Small intestine (tissue), 7 donors: ENCODE measurements around the gene LRP2BP. TPM values are rescaled to one million over a fixed set of nuclear protein-coding genes. Genes with fewer than 3 reads are reported as not detected.

Source experiments
- DNase-seq, 2 donors: peaks; one replicate each; pipeline versions ENCODE4 v3.0.0 to v3.0.0-alpha.2; 2013
- FAIRE-seq: peaks from 2 replicates; lab custom pipeline; 2012; peaks lifted over from hg19 to GRCh38; lab: Jason Lieb, UNC
- H3K27ac ChIP-seq, 3 donors: one replicate each; pipeline ENCODE4 v1.5.1; 2013; ENCODE audit warnings: low read length in 2 of 3, mild to moderate bottlenecking in 2 of 3, control low read depth in 1 of 3, inconsistent platforms in 1 of 3, low read depth in 1 of 3, moderate library complexity in 1 of 3
- H3K27me3 ChIP-seq, 3 donors: one replicate each; pipeline ENCODE4 v1.6.1; 2013; ENCODE audit warnings: low read length in 3 of 3, inconsistent platforms in 1 of 3; ENCODE audit not compliant: control insufficient read depth in 3 of 3, insufficient read depth in 3 of 3
- H3K36me3 ChIP-seq, 3 donors: one replicate each; pipeline ENCODE4 v1.6.1; 2013; ENCODE audit warnings: low read length in 3 of 3, inconsistent platforms in 1 of 3, low read depth in 1 of 3, mild to moderate bottlenecking in 1 of 3, moderate library complexity in 1 of 3; ENCODE audit not compliant: control insufficient read depth in 3 of 3, insufficient read depth in 2 of 3
- H3K4me1 ChIP-seq, 3 donors: one replicate each; pipeline ENCODE4 v1.6.1; 2013; ENCODE audit warnings: low read length in 2 of 3, inconsistent platforms in 1 of 3, low read depth in 1 of 3, mild to moderate bottlenecking in 1 of 3, moderate library complexity in 1 of 3; ENCODE audit not compliant: control insufficient read depth in 3 of 3, insufficient read depth in 2 of 3
- H3K4me3 ChIP-seq, 3 donors: one replicate each; pipeline ENCODE4 v1.5.1; 2013; ENCODE audit warnings: low read length in 3 of 3, control low read depth in 1 of 3, inconsistent platforms in 1 of 3, low read depth in 1 of 3, mild to moderate bottlenecking in 1 of 3, moderate library complexity in 1 of 3
- H3K9me3 ChIP-seq, 2 donors: one replicate each; pipeline ENCODE4 v1.6.1; 2013; ENCODE audit warnings: low read depth in 1 of 2, low read length in 1 of 2; ENCODE audit not compliant: control insufficient read depth in 2 of 2, insufficient read depth in 1 of 2
- WGBS, 3 donors: extraction: QIAGEN DNeasy Blood & Tissue Kit; methylation state at CpG; one replicate each; pipeline ENCODE4 v1.1.7; 2013; 5-methylcytosine and 5-hydroxymethylcytosine counted together
- polyA plus RNA-seq, 4 donors: library from polyadenylated mRNA; stranded (reverse) in 3 of 4; unstranded in 1 of 4; fragments of 200-250 nt in 3 of 4; fragments of 120-200 nt in 1 of 4; gene quantifications; one replicate each; pipeline versions ENCODE4 v1.2.1 to v1.2.3, GENCODE V29; 2013
- donor health status: healthy with polysubstance abuse.
- donor health status: control.
- donor health status: control.
- donor health status: Bipolar disorder and iron deficiency.
- donor health status: healthy.

The LRP2BP gene
- polyA plus RNA-seq, 4 donors = 0.21 to 1.6 (median 0.22) TPM; not detected in 1

GRCh38 chr4:185392156-185392555 is 3.6 kb downstream of the LRP2BP start:
- no peak overlapping the region for H3K27ac ChIP-seq
- H3K27me3 ChIP-seq = no peaks in the 10 kb centered on the region
- WGBS, 3 donors = 92 to 96% (median 96%) methylated on average over 1 of the region's 1 CpG
- no peak for DNase-seq
- no peak overlapping the region for H3K4me3 ChIP-seq
- no peaks in the 10 kb centered on the region for H3K9me3 ChIP-seq
- no peaks in the 10 kb centered on the region for H3K36me3 ChIP-seq
- FAIRE-seq = no peak
- H3K4me1 ChIP-seq = peaks cover 0 to 8% (median 0%) of the 10 kb centered on the region in 3 donors

DNA sequence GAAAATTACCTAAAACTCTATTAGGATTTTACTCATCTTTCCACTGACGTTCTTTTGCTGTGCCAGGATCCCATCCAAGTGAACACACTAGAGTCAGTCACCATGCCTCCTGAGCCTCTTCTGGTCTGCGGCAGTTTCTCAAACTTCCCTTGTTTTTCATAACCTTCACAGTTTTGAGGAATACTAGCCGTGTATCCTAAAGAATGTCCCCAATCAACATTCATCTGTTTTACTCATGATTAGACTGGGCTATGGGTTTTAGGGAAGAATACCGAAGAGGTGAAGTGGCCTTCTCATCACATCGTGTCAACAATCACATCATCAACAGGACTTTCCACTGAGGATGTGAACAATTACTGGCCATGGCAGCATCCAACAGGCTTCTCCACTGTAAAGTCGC is 4.8 kb downstream of the LRP2BP start:
- DNase-seq = no peak
- H3K27me3 ChIP-seq = no peaks in the 10 kb centered on the region
- 95 to 97% (median 95%) methylated on average over 6 of the region's 6 CpGs for WGBS, 3 donors

DNA sequence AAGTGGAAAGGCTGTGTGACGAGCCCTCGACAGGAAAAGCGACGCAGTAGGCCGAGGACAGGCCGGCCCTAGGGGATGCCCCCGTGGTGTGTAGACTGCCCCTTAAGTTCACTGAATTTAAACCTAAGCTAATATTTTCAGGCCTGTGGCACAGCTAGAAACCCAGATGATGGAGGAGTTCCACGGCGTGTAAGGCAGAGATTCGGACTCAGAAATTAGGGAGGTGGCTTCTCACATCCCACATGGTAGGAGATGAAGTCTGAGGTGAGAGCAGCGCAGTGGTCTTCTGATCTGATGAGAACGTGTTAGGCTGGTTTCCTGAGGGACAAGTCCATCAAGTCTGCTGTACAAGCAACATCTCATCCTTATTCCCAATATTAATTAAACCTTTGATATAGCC is 7.8 kb downstream of the LRP2BP start:
- Histone ChIP-seq H3K27ac (no peak overlapping the region), H3K4me3 (no peak overlapping the region), H3K4me1 (no peaks in the 10 kb centered on the region), H3K9me3 (peaks cover 0 to 5% of the 10 kb centered on the region in 2 donors), H3K27me3 (no peaks in the 10 kb centered on the region), H3K36me3 (no peaks in the 10 kb centered on the region)
- WGBS, 3 donors = 92 to 96% (median 95%) methylated on average over 12 of the region's 12 CpGs
- no peak for DNase-seq
- FAIRE-seq = no peak

More for the DNA sequence above, 4.8 kb downstream of the LRP2BP start:
- Histone ChIP-seq H3K27ac (no peak overlapping the region), H3K4me3 (no peak overlapping the region), H3K4me1 (peaks cover 0 to 5% (median 0%) of the 10 kb centered on the region in 3 donors), H3K9me3 (no peaks in the 10 kb centered on the region), H3K36me3 (no peaks in the 10 kb centered on the region)
- no peak for FAIRE-seq

DNA sequence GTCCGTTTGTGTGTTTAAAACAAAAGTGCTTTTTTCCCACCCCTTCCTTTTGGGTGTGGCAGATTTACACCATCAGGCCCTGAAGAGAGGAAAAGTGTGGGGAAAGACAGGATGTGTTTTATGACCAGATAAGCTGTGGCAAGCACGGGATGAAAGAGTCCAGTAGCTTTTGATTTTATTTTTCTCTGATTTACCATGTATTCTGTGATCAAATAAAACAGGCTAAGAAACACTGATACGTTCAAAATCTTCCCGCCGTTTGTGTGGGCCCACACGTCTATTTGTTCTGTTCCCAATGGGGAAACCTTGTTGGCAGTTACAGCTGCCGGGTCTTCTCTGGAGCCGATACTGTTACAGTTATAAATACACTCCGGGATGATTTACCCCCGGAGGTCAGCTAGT is 10.8 kb downstream of the LRP2BP start:
- Histone ChIP-seq H3K27me3 (no peaks in the 10 kb centered on the region), H3K4me3 (no peak overlapping the region), H3K27ac (no peak overlapping the region), H3K4me1 (no peaks in the 10 kb centered on the region), H3K9me3 (peaks cover 0 to 5% of the 10 kb centered on the region in 2 donors), H3K36me3 (no peaks in the 10 kb centered on the region)
- DNase-seq = peak in 1 of 2 donors; percentile 16
- FAIRE-seq = no peak
- 28 to 63% (median 59%) methylated on average over 10 of the region's 10 CpGs for WGBS, 3 donors

DNA sequence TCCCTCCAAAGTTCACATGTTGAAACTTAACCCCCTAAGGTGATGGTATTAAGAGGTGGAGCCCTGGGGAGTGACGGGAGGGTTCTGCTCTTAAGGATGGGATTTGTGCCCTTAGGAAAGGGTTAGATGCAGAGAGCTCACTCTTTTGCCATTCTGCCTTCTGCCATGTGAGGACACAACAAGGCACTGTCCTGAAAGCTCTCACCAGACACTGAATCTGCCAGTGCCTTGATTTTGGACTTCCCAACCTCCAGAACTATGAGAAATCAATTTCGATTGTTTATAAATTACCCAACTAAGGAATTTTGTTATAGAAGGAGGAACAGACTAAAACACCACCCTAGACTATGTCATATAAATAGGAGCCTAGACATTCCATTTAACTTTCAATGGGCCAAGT is 11.7 kb downstream of the LRP2BP start:
- Histone ChIP-seq H3K27me3 (no peaks in the 10 kb centered on the region), H3K4me3 (no peak overlapping the region), H3K27ac (no peak overlapping the region), H3K4me1 (no peaks in the 10 kb centered on the region), H3K36me3 (no peaks in the 10 kb centered on the region), H3K9me3 (peaks cover 0 to 5% of the 10 kb centered on the region in 2 donors)
- WGBS, 3 donors = 94 to 96% (median 94%) methylated on average over 2 of the region's 2 CpGs
- DNase-seq (no peak), FAIRE-seq (no peak)

DNA sequence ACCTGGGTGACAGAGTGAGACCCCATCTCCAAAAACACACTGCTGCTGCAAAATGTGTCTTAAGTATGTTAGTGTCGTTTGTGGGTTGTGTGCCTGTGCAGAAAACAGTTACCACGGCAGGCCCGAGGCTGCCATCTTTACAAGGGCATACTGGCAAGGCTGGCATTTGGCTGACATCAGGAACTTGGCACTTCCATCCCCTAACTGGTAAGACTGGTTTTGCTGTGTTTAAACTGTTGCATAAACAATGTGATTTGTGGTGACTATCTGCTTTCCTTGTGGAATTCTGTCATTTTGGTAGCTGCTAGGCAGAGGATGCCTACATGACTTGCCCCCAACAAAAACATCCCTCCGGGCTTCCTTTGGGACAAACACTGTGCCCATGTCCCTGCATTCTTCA is 12.3 kb downstream of the LRP2BP start:
- no peak overlapping the region for H3K27ac ChIP-seq

GRCh38 chr4:185382754-185383153 is 13.0 kb downstream of the LRP2BP start:
- Histone ChIP-seq H3K27me3 (no peaks in the 10 kb centered on the region), H3K36me3 (no peaks in the 10 kb centered on the region), H3K4me1 (no peaks in the 10 kb centered on the region), H3K27ac (no peak overlapping the region), H3K4me3 (no peak overlapping the region), H3K9me3 (peaks cover 0 to 5% of the 10 kb centered on the region in 2 donors)
- DNase-seq (no peak), FAIRE-seq (no peak)

More for the DNA sequence above, 12.3 kb downstream of the LRP2BP start:
- 68 to 81% (median 68%) methylated on average over 4 of the region's 4 CpGs for WGBS, 3 donors
- no peak for DNase-seq
- peaks cover 0 to 5% of the 10 kb centered on the region in 2 donors for H3K9me3 ChIP-seq
- no peaks in the 10 kb centered on the region for H3K4me1 ChIP-seq
- no peak overlapping the region for H3K4me3 ChIP-seq
- no peaks in the 10 kb centered on the region for H3K27me3 ChIP-seq
- FAIRE-seq = no peak
- H3K36me3 ChIP-seq = no peaks in the 10 kb centered on the region

DNA sequence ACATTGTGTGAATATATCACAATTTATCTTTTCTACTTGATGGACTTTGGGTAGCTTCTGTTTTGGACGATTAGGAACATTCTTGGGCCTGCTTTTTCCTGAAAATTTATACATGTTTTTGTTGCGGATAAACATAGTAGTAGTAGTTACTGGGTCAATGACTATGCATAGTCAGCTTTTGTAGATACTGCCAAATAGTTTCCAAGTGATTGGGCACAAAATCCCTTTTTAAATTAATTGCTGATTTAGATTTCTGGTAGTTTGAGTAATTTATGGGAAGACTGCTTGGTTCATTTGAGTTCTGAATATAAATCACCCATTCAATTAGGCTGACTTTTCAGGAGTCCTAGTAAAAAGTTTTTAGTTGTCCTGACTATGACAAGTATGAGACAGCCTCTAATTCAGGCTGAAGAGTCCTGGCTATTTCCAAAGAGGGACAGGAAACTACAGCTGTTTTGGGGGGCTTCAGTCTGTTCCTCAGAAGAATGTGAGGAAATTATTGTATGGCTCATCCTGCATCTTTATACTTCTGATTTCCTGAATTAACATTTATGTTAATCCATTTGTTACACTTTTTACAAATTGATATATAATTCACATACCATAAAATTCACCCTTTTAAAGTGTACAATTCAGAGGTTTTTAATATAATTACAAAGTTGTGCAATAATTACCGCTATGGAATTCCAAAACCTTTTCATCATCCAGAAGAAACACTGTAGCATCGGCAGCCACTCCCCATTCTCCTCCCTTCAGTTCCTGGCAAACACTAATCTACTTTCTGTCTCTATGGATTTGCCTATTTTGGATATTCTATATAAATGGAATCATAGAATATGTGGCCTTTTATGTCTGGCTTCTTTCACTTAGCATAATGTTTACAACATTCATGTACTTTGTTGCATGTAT is 14.2 kb downstream of the LRP2BP start:
- 53 to 58% (median 55%) methylated on average over 4 of the region's 4 CpGs for WGBS, 3 donors
- FAIRE-seq = no peak
- DNase-seq = no peak
- Histone ChIP-seq H3K4me1 (no peaks in the 10 kb centered on the region), H3K27me3 (no peaks in the 10 kb centered on the region), H3K27ac (no peak overlapping the region), H3K36me3 (no peaks in the 10 kb centered on the region), H3K9me3 (peaks cover 0 to 5% of the 10 kb centered on the region in 2 donors), H3K4me3 (no peak overlapping the region)
